Liver (tissue), 9 donors: Measurements from ENCODE around the gene KLRF1. TPM values are rescaled to one million over a fixed set of nuclear protein-coding genes. Genes with fewer than 3 reads are reported as not detected.
"Not testable (repeated sequence)": the region's sequence is repeated elsewhere in the genome, so short reads cannot be mapped to it uniquely, and the experiment has no call there.

Experiments
- DNase-seq: peaks from one replicate; pipeline ENCODE4 v3.0.0-alpha.2; 2017; ENCODE audit warnings: low spot score
- H3K27ac ChIP-seq, 2 donors: one replicate each; pipeline ENCODE4 v1.7.0; 2013; ENCODE audit warnings: inconsistent platforms in 2 of 2, low read length in 2 of 2, control low read depth in 1 of 2, low read depth in 1 of 2, mild to moderate bottlenecking in 1 of 2
- H3K27me3 ChIP-seq, 4 donors: one replicate each; pipeline versions ENCODE4 v1.6.1 to v1.7.0; 2013; ENCODE audit warnings: low read length in 3 of 4, inconsistent platforms in 1 of 4, mild to moderate bottlenecking in 1 of 4, moderate library complexity in 1 of 4; ENCODE audit not compliant: control insufficient read depth in 4 of 4, insufficient read depth in 4 of 4
- H3K36me3 ChIP-seq, 4 donors: one replicate each; pipeline versions ENCODE4 v1.6.1 to v1.7.0; 2013; ENCODE audit warnings: low read length in 3 of 4, mild to moderate bottlenecking in 3 of 4, low read depth in 1 of 4, moderate library complexity in 1 of 4; ENCODE audit not compliant: control insufficient read depth in 4 of 4, insufficient read depth in 3 of 4
- H3K4me1 ChIP-seq, 4 donors: one replicate each; pipeline versions ENCODE4 v1.6.1 to v1.7.0; 2013; ENCODE audit warnings: low read length in 3 of 4, mild to moderate bottlenecking in 3 of 4, moderate library complexity in 1 of 4; ENCODE audit not compliant: control insufficient read depth in 4 of 4, insufficient read depth in 4 of 4
- H3K4me3 ChIP-seq, 3 donors: one replicate each; pipeline versions ENCODE4 v1.6.1 to v1.7.0; 2013; ENCODE audit warnings: low read length in 3 of 3, control low read depth in 1 of 3, low read depth in 1 of 3, mild to moderate bottlenecking in 1 of 3
- H3K9ac ChIP-seq, 2 donors: one replicate each; pipeline ENCODE4 v1.7.0; 2013; ENCODE audit warnings: low read length in 2 of 2, mild to moderate bottlenecking in 2 of 2, moderate library complexity in 2 of 2, control low read depth in 1 of 2, low read depth in 1 of 2
- H3K9me3 ChIP-seq, 4 donors: one replicate each; pipeline versions ENCODE4 v1.6.1 to v1.7.0; 2013; ENCODE audit warnings: low read length in 3 of 4; ENCODE audit not compliant: control insufficient read depth in 4 of 4
- ATF3 ChIP-seq: IDR thresholded peaks from 2 replicates; pipeline ENCODE4 v1.6.1; 2016; ENCODE audit warnings: antibody characterized with exemption
- EGR1 ChIP-seq, 2 donors: IDR thresholded peaks; 2 replicates each; pipeline ENCODE4 v1.6.1; 2016 to 2018; ENCODE audit warnings: antibody characterized with exemption in 2 of 2, low read depth in 2 of 2
- FOXA1 ChIP-seq: IDR thresholded peaks from 2 replicates; pipeline ENCODE4 v1.6.1; 2016; ENCODE audit warnings: antibody characterized with exemption
- FOXA2 ChIP-seq: IDR thresholded peaks from 2 replicates; pipeline ENCODE4 v1.6.1; 2016; ENCODE audit warnings: antibody characterized with exemption
- GABPA ChIP-seq, 2 donors: IDR thresholded peaks in 1 of 2; conservative IDR thresholded peaks in 1 of 2; 2 replicates each; pipeline ENCODE4 v1.6.1; 2016; ENCODE audit warnings: antibody characterized with exemption in 2 of 2, mild to moderate bottlenecking in 1 of 2, moderate library complexity in 1 of 2
- HNF4A ChIP-seq, 2 donors: conservative IDR thresholded peaks; 2 replicates each; pipeline ENCODE4 v1.6.1; 2016; ENCODE audit warnings: antibody characterized with exemption in 2 of 2, mild to moderate bottlenecking in 2 of 2
- HNF4G ChIP-seq: IDR thresholded peaks from 2 replicates; pipeline ENCODE4 v1.6.1; 2016; ENCODE audit warnings: antibody characterized with exemption
- JUND ChIP-seq, 2 donors: IDR thresholded peaks; 2 replicates each; pipeline ENCODE4 v1.6.1; 2016; ENCODE audit warnings: antibody characterized with exemption in 2 of 2
- MAX ChIP-seq: IDR thresholded peaks from 2 replicates; pipeline ENCODE4 v1.6.1; 2016; ENCODE audit warnings: antibody characterized with exemption
- NR2F2 ChIP-seq: IDR thresholded peaks from 2 replicates; pipeline ENCODE4 v1.6.1; 2016; ENCODE audit warnings: antibody characterized with exemption
- RAD21 ChIP-seq, 2 donors: IDR thresholded peaks; 2 replicates each; pipeline ENCODE4 v1.6.1; 2016; ENCODE audit warnings: antibody characterized with exemption in 2 of 2, mild to moderate bottlenecking in 2 of 2
- REST ChIP-seq: IDR thresholded peaks from 2 replicates; pipeline ENCODE4 v1.6.1; 2016; ENCODE audit warnings: antibody characterized with exemption, mild to moderate bottlenecking
- RXRA ChIP-seq, 2 donors: IDR thresholded peaks; 2 replicates each; pipeline ENCODE4 v1.6.1; 2017 to 2018; ENCODE audit warnings: antibody characterized with exemption in 2 of 2, mild to moderate bottlenecking in 1 of 2
- TAF1 ChIP-seq: conservative IDR thresholded peaks from 2 replicates; pipeline ENCODE4 v1.6.1; 2016; ENCODE audit warnings: antibody characterized with exemption, mild to moderate bottlenecking
- YY1 ChIP-seq: IDR thresholded peaks from 2 replicates; pipeline ENCODE4 v1.6.1; 2016; ENCODE audit warnings: antibody characterized with exemption, mild to moderate bottlenecking
- WGBS: extraction: QIAGEN DNeasy Blood & Tissue Kit; methylation state at CpG from one replicate; pipeline ENCODE4 v1.1.7; 2013; 5-methylcytosine and 5-hydroxymethylcytosine counted together
- polyA plus RNA-seq, 2 donors: library from polyadenylated mRNA; stranded (reverse) in 1 of 2; unstranded in 1 of 2; fragments of 200-250 nt in 1 of 2; fragments of >200 nt in 1 of 2; fragmentation: Nextera tagmentation in 1 of 2; extraction: Ambion mirVana in 1 of 2; gene quantifications; one replicate each; pipeline versions ENCODE4 v1.2.1 to v1.2.3, GENCODE V29; 2013 to 2015
- total RNA-seq, 2 donors: library from RNA; depleted of rRNA; stranded (reverse); fragments of >200 nt; gene quantifications; one replicate each; pipeline ENCODE4 v1.2.3, GENCODE V29; 2014
- donor health status: healthy.
- donor health status: healthy.
- donor health status: healthy.
- donor health status: healthy.
- donor health status: healthy.

KLRF1 gene
- total and polyA plus RNA-seq, 4 donors: 0.18 to 1.5 (median 0.76) TPM

GRCh38 chr12:9872742-9873141 is 45.5 kb downstream of the KLRF1 start:
- Histone ChIP-seq H3K4me1 (peaks cover 0 to 3% (median 2%) of the 10 kb centered on the region in 4 donors), H3K9ac (no peak overlapping the region), H3K27me3 (no peaks in the 10 kb centered on the region), H3K36me3 (no peaks in the 10 kb centered on the region), H3K27ac (no peak overlapping the region), H3K4me3 (no peak overlapping the region), H3K9me3 (no peaks in the 10 kb centered on the region)
- WGBS: 88% methylated on average over 11 of the region's 11 CpGs
- no peak for DNase-seq
- TF ChIP-seq FOXA1: no peak
- TF ChIP-seq HNF4A (conservative IDR thresholded peaks at IDR 0.05): no peak
- TF ChIP-seq REST: no peak
- TF ChIP-seq RXRA (IDR thresholded peaks at IDR 0.05): no peak
- TF ChIP-seq GABPA (IDR thresholded peaks at IDR 0.05 in 1 of 2, conservative IDR thresholded peaks at IDR 0.05 in 1 of 2): no peak
- TF ChIP-seq JUND (IDR thresholded peaks at IDR 0.05): no peak
- TF ChIP-seq MAX: no peak
- no peak for TF ChIP-seq EGR1 (IDR thresholded peaks at IDR 0.05; ENCODE audit: low read depth in 2 of 2)
- TF ChIP-seq YY1: no peak

GRCh38 chr12:9876120-9876519 is 48.8 kb downstream of the KLRF1 start:
- H3K4me1 ChIP-seq, H3K27ac ChIP-seq, H3K4me3 ChIP-seq, H3K27me3 ChIP-seq, H3K9ac ChIP-seq, H3K36me3 ChIP-seq, DNase-seq, H3K9me3 ChIP-seq: not testable (repeated sequence)
- 97% methylated on average over 26 of the region's 26 CpGs for WGBS

GRCh38 chr12:9880532-9881078 is 53.3 kb downstream of the KLRF1 start:
- TF ChIP-seq GABPA (IDR thresholded peaks at IDR 0.05 in 1 of 2, conservative IDR thresholded peaks at IDR 0.05 in 1 of 2): no peak
- TF ChIP-seq MAX: no peak
- no peak for TF ChIP-seq TAF1
- TF ChIP-seq JUND (IDR thresholded peaks at IDR 0.05): no peak
- TF ChIP-seq ATF3: no peak
- TF ChIP-seq FOXA2: no peak
- no peak for TF ChIP-seq EGR1 (IDR thresholded peaks at IDR 0.05; ENCODE audit: low read depth in 2 of 2)
- TF ChIP-seq HNF4A (conservative IDR thresholded peaks at IDR 0.05): no peak
- TF ChIP-seq YY1: no peak
- TF ChIP-seq REST: no peak
- TF ChIP-seq RAD21 (IDR thresholded peaks at IDR 0.05): no peak
- no peak for TF ChIP-seq HNF4G
- TF ChIP-seq NR2F2: no peak
- TF ChIP-seq FOXA1: no peak
- WGBS: 78% methylated on average over 4 of the region's 4 CpGs

More at GRCh38 chr12:9880532-9881078, 53.3 kb downstream of the KLRF1 start:
- peaks cover 3 to 5% (median 4%) of the 10 kb centered on the region in 4 donors for H3K4me1 ChIP-seq
- no peak overlapping the region for H3K4me3 ChIP-seq
- no peak for DNase-seq
- H3K9me3 ChIP-seq: no peaks in the 10 kb centered on the region
- no peak overlapping the region for H3K9ac ChIP-seq
- no peaks in the 10 kb centered on the region for H3K27me3 ChIP-seq
- H3K27ac ChIP-seq: no peak overlapping the region
- no peaks in the 10 kb centered on the region for H3K36me3 ChIP-seq
